ENCODE data around the gene MCF2L2. TPM values are rescaled to one million over a fixed set of nuclear protein-coding genes. Genes with fewer than 3 reads are reported as not detected.
A peak's percentile ranks its signal among the peaks of the same experiment; 100 is the strongest.

The MCF2L2 gene
- total RNA-seq, 2 donors from 2014 or later: 7.6 to 11.5 TPM

GRCh38 chr3:183369117-183369516 is 59.3 kb downstream of the MCF2L2 start:
- no peak for ATAC-seq (replicated peaks in 1 of 2)
- DNase-seq: no peak
- no peaks in the 10 kb centered on the region for H3K27me3 Mint-ChIP-seq (ENCODE audit: low read depth)
- peaks cover 56% of the 10 kb centered on the region for H3K4me1 Mint-ChIP-seq (ENCODE audit: low read depth)
- H3K4me3 Mint-ChIP-seq: no peak overlapping the region
- H3K36me3 Mint-ChIP-seq (ENCODE audit: insufficient read depth in 2 of 2): no peaks in the 10 kb centered on the region
- no peak overlapping the region for H3K27ac Mint-ChIP-seq
- H3K9me3 Mint-ChIP-seq: no peaks in the 10 kb centered on the region

GRCh38 chr3:183360971-183361624 is 67.3 kb downstream of the MCF2L2 start:
- Mint-ChIP-seq H3K9me3 (peaks cover 0 to 2% of the 10 kb centered on the region in 2 donors), H3K4me3 (no peak overlapping the region), H3K27ac (peak overlapping the region; percentile 5), H3K4me1 (ENCODE audit: low read depth) (peaks cover 24% of the 10 kb centered on the region), H3K27me3 (ENCODE audit: low read depth) (no peaks in the 10 kb centered on the region), H3K36me3 (ENCODE audit: insufficient read depth in 2 of 2) (no peaks in the 10 kb centered on the region)
- ATAC-seq (replicated peaks in 1 of 2) (no peak), DNase-seq (no peak)

GRCh38 chr3:183359036-183359435 is 69.4 kb downstream of the MCF2L2 start:
- DNase-seq (no peak), ATAC-seq (replicated peaks in 1 of 2) (no peak)
- Mint-ChIP-seq H3K36me3 (ENCODE audit: insufficient read depth in 2 of 2) (no peaks in the 10 kb centered on the region), H3K9me3 (peaks cover 0 to 2% of the 10 kb centered on the region in 2 donors), H3K27me3 (ENCODE audit: low read depth) (no peaks in the 10 kb centered on the region), H3K4me1 (ENCODE audit: low read depth) (peaks cover 12% of the 10 kb centered on the region), H3K4me3 (no peak overlapping the region), H3K27ac (no peak overlapping the region)

GRCh38 chr3:183357564-183358079 is 70.8 kb downstream of the MCF2L2 start:
- Mint-ChIP-seq H3K4me3 (no peak overlapping the region), H3K4me1 (ENCODE audit: low read depth) (peaks cover 12% of the 10 kb centered on the region)
- no peak for ATAC-seq (replicated peaks in 1 of 2)

GRCh38 chr3:183356920-183357319 is 71.5 kb downstream of the MCF2L2 start:
- ATAC-seq (replicated peaks in 1 of 2): no peak
- peaks cover 0 to 2% of the 10 kb centered on the region in 2 donors for H3K9me3 Mint-ChIP-seq
- peak overlapping the region; percentile 42 for H3K27ac Mint-ChIP-seq
- H3K4me1 Mint-ChIP-seq (ENCODE audit: low read depth): peaks cover 12% of the 10 kb centered on the region
- H3K4me3 Mint-ChIP-seq: no peak overlapping the region
- no peaks in the 10 kb centered on the region for H3K36me3 Mint-ChIP-seq (ENCODE audit: insufficient read depth in 2 of 2)
- no peaks in the 10 kb centered on the region for H3K27me3 Mint-ChIP-seq (ENCODE audit: low read depth)
- no peak for DNase-seq

More at GRCh38 chr3:183357564-183358079, 70.8 kb downstream of the MCF2L2 start:
- Mint-ChIP-seq H3K9me3 (peaks cover 0 to 2% of the 10 kb centered on the region in 2 donors), H3K27ac (peak overlapping the region; percentile 52), H3K27me3 (ENCODE audit: low read depth) (no peaks in the 10 kb centered on the region), H3K36me3 (ENCODE audit: insufficient read depth in 2 of 2) (no peaks in the 10 kb centered on the region)
- DNase-seq: no peak

- peaks cover 0 to 2% of the 10 kb centered on the region in 2 donors for H3K9me3 Mint-ChIP-seq
- no peak for ATAC-seq (replicated peaks in 1 of 2)
- H3K4me3 Mint-ChIP-seq: no peak overlapping the region
- no peak overlapping the region for H3K27ac Mint-ChIP-seq
- DNase-seq: no peak
- H3K27me3 Mint-ChIP-seq (ENCODE audit: low read depth): no peaks in the 10 kb centered on the region
- peaks cover 20% of the 10 kb centered on the region for H3K4me1 Mint-ChIP-seq (ENCODE audit: low read depth)
- no peaks in the 10 kb centered on the region for H3K36me3 Mint-ChIP-seq (ENCODE audit: insufficient read depth in 2 of 2)
These were observed 73.5 kb downstream of the MCF2L2 start for GRCh38 chr3:183354874-183355273.

- H3K27ac Mint-ChIP-seq: no peak overlapping the region
- H3K27me3 Mint-ChIP-seq (ENCODE audit: low read depth): no peaks in the 10 kb centered on the region
- DNase-seq (no peak), ATAC-seq (replicated peaks in 1 of 2) (no peak)
- H3K36me3 Mint-ChIP-seq (ENCODE audit: insufficient read depth in 2 of 2): no peaks in the 10 kb centered on the region
- no peak overlapping the region for H3K4me3 Mint-ChIP-seq
- peaks cover 0 to 2% of the 10 kb centered on the region in 2 donors for H3K9me3 Mint-ChIP-seq
- peaks cover 25% of the 10 kb centered on the region for H3K4me1 Mint-ChIP-seq (ENCODE audit: low read depth)
These were observed 74.0 kb downstream of the MCF2L2 start for GRCh38 chr3:183354325-183354831.

GRCh38 chr3:183353421-183353820 is 75.0 kb downstream of the MCF2L2 start:
- Mint-ChIP-seq H3K4me1 (ENCODE audit: low read depth) (peaks cover 29% of the 10 kb centered on the region), H3K36me3 (ENCODE audit: insufficient read depth in 2 of 2) (no peaks in the 10 kb centered on the region)

GRCh38 chr3:183350164-183350563 is 78.3 kb downstream of the MCF2L2 start:
- peak overlapping the region; percentile 42 to 55 for H3K4me3 Mint-ChIP-seq
- ATAC-seq (replicated peaks in 1 of 2) (peak; percentile 74 to 83), DNase-seq (peak in 1 of 2 donors; percentile 5)
- peaks cover 6 to 7% of the 10 kb centered on the region in 2 donors for H3K36me3 Mint-ChIP-seq (ENCODE audit: insufficient read depth in 2 of 2)
- H3K27ac Mint-ChIP-seq: no peak overlapping the region
- H3K27me3 Mint-ChIP-seq (ENCODE audit: low read depth): peaks cover 7% of the 10 kb centered on the region
- peaks cover 3 to 6% of the 10 kb centered on the region in 2 donors for H3K9me3 Mint-ChIP-seq
- H3K4me1 Mint-ChIP-seq (ENCODE audit: low read depth): peaks cover 17% of the 10 kb centered on the region

More at GRCh38 chr3:183353421-183353820, 75.0 kb downstream of the MCF2L2 start:
- DNase-seq (no peak), ATAC-seq (replicated peaks in 1 of 2) (no peak)
- no peaks in the 10 kb centered on the region for H3K27me3 Mint-ChIP-seq (ENCODE audit: low read depth)
- no peak overlapping the region for H3K4me3 Mint-ChIP-seq
- H3K27ac Mint-ChIP-seq: no peak overlapping the region
- H3K9me3 Mint-ChIP-seq: peaks cover 0 to 2% of the 10 kb centered on the region in 2 donors

GRCh38 chr3:183349421-183350157 is 78.8 kb downstream of the MCF2L2 start:
- ATAC-seq (replicated peaks in 1 of 2): peak; percentile 71 to 85
- Mint-ChIP-seq H3K27me3 (ENCODE audit: low read depth) (peaks cover 9% of the 10 kb centered on the region), H3K4me3 (peak overlapping the region; percentile 42 to 55)

GRCh38 chr3:183342824-183343223 is 85.6 kb downstream of the MCF2L2 start:
- Mint-ChIP-seq H3K27me3 (ENCODE audit: low read depth) (peaks cover 9% of the 10 kb centered on the region), H3K4me1 (ENCODE audit: low read depth) (peaks cover 11% of the 10 kb centered on the region), H3K36me3 (ENCODE audit: insufficient read depth in 2 of 2) (peaks cover 8 to 11% of the 10 kb centered on the region in 2 donors), H3K9me3 (peaks cover 7 to 9% of the 10 kb centered on the region in 2 donors), H3K27ac (peak overlapping the region; percentile 85), H3K4me3 (peak overlapping the region in 1 of 2 donors; percentile 65)
- ATAC-seq (replicated peaks in 1 of 2): no peak
- DNase-seq: no peak

More at GRCh38 chr3:183349421-183350157, 78.8 kb downstream of the MCF2L2 start:
- no peak overlapping the region for H3K27ac Mint-ChIP-seq
- no peak for DNase-seq
- H3K9me3 Mint-ChIP-seq: peaks cover 7 to 8% of the 10 kb centered on the region in 2 donors
- H3K36me3 Mint-ChIP-seq (ENCODE audit: insufficient read depth in 2 of 2): peaks cover 6 to 8% of the 10 kb centered on the region in 2 donors
- H3K4me1 Mint-ChIP-seq (ENCODE audit: low read depth): peaks cover 17% of the 10 kb centered on the region

GRCh38 chr3:183341545-183342288 is 86.7 kb downstream of the MCF2L2 start:
- no peak overlapping the region for H3K27ac Mint-ChIP-seq
- ATAC-seq (replicated peaks in 1 of 2) (no peak), DNase-seq (no peak)
- H3K36me3 Mint-ChIP-seq (ENCODE audit: insufficient read depth in 2 of 2): peaks cover 4 to 5% of the 10 kb centered on the region in 2 donors
- peaks cover 6 to 7% of the 10 kb centered on the region in 2 donors for H3K9me3 Mint-ChIP-seq
- H3K4me1 Mint-ChIP-seq (ENCODE audit: low read depth): peaks cover 11% of the 10 kb centered on the region
- peaks cover 9% of the 10 kb centered on the region for H3K27me3 Mint-ChIP-seq (ENCODE audit: low read depth)
- H3K4me3 Mint-ChIP-seq: no peak overlapping the region
